ENCODE data around the gene C22orf31.
"Not testable (repeated sequence)": the region's sequence is repeated elsewhere in the genome, so short reads cannot be mapped to it uniquely, and the experiment has no call there.

C22orf31 gene

DNA sequence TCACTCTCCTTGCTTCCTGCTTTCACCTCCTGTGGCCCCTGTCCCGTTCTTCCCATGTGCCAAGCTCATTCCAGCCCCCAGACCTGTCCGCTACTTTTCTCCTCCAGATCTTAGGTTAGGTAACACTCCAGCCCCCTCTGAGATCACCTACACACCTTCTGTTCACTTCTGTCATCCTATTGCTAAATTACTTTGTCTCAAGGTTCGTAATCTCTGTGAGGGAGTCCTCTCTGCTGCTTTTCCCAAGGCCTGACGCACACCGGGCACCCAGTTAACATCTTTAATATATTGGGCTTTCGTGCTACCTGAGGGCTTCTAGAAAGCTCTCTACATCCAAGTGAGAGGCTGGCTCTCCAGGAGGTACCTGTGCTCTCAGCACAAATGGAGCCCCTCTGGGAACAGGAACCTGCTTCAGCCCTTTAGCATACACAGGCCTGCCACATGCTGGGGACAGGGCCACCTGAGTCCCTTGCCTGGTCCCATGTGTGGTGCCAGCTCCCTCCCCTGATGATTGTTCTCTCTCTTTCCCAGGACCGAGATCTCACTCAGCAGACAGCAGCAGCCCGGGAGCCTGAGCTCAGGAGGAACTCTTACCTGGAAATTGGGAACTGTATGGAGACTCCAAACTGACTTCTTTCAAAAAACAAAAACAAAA, 8.5 kb downstream of the C22orf31 start:
- no peak for DNase-seq

DNA sequence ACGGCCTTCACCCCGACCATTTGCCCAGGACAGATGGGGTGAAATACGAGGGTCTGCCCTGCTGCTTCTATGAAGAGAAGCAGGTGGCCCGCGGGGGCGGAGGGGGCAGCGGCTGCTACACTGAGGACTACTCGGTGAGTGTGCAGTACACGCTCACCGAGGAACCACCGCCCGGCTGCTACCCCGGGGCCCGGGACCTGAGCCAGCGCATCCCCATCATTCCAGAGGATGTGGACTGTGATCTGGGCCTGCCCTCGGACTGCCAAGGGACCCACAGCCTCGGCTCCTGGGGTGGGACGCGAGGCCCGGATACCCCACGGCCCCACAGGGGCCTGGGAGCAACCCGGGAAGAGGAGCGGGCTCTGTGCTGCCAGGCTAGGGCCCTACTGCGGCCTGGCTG, 11.2 kb downstream of the C22orf31 start:
- no peak for DNase-seq

DNA sequence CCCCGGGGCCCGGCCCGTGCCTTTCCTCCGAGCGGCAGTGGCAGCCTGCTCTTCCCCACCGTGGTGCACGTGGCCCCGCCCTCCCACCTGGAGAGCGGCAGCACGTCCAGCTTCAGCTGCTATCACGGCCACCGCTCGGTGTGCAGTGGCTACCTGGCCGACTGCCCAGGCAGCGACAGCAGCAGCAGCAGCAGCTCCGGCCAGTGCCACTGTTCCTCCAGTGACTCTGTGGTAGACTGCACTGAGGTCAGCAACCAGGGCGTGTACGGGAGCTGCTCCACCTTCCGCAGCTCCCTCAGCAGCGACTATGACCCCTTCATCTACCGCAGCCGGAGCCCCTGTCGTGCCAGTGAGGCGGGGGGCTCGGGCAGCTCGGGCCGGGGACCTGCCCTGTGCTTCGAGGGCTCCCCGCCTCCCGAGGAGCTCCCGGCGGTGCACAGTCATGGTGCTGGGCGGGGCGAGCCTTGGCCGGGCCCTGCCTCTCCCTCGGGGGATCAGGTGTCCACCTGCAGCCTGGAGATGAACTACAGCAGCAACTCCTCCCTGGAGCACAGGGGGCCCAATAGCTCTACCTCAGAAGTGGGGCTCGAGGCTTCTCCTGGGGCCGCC, 11.9 kb downstream of the C22orf31 start:
- DNase-seq: no peak

DNA sequence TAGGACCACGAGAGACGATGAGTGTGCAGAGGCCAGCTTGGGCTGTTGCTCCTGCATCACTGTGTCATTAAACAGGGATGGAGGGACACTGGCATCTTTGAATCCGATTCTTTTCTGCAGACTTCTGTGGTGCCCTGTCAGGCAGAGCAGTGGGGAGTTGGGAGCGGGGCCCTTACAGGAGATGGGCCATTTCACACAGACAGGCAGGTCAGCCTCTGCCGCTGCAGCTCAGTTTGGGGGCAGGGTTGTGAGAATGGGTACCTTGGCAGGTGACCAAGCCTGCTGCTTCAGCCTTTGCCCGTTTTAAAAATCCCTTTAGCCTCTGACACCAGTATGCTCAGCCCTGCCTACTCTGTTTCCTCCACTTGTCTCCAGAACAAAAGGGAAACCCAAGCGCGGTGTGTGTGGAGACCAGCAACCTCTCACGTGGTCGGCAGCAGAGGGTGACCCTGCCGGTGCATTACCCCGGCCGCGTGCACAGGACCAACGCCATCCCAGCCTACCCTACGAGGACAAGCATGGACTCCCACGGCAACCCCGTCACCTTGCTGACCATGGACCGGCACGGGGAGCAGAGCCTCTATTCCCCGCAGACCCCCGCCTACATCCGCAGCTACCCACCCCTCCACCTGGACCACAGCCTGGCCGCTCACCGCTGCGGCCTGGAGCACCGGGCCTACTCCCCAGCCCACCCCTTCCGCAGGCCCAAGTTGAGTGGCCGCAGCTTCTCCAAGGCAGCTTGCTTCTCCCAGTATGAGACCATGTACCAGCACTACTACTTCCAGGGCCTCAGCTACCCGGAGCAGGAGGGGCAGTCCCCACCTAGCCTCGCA, 12.6 kb downstream of the C22orf31 start:
- DNase-seq: no peak

DNA sequence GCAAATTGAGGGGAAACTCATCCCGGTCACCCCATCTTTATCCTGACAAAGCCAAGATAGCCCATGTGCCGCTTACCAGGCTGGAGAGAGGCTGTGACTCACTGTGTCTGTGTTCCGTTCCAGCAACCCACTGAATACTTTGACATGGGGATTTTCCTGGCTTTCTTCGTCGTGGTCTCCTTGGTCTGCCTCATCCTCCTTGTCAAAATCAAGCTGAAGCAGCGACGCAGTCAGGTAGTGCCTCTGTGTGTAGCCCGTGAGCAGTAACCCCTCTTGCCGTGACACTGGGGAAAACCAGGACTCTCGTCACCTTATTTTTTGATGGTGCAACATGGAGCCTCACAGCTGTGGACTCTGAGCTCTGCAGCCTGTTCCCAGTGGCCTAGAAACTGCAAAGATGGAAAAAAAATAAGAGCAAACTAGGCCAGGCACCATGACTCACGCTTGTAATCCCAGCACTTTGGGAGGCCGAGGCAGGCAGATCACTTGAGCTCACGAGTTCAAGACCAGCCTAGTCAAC, 16.9 kb downstream of the C22orf31 start:
- DNase-seq: no peak

DNA sequence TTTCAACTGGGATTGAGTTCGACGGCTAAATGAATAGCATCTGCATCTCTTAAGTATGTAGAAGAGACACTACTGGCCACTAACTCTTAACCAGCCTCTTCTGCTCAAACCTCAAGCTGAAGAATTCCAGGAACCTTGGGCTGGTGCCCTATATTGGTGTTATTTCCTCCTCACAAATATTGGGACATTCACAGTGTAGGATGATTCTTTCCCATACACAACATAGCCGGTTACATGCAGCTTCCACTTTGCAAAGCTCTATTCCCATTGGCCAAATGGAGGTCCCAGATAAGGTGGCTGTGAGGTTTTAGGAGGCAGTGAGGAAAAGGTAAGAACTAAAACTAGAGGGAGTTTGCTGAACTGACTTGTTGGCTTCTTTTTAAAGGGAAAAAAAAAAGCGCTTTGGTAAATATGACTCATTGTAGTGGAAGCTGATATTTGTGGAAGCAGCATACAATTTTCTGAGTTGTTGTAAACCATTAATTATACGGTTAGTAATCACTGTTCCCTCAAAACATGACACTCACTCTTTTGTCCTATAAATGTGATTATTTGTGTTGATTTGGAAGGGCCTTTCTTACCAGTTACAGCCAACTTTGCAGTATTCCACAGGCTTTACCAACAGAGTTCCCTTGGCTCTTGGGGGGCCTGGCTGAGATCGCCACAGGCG, 17.6 kb downstream of the C22orf31 start:
- DNase-seq: no peak

DNA sequence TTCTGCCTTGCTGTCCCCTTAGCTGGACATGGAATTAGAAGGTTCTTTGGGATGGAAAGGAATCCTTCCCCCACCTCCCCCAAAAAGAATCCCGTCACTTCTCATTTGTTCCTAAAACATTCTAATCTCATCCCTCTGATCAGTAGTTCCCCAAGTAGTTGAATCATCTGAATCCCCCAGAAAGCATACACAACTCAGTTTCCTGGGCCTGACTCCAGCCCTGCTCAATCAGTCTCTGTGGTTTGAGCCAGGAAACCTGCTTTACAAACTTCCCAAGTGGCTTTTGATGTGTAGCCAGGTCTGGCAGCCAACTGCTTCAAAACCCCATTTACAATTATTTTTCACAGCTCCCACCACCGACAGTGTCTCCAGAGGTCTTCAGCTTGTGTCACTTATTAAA, 20.2 kb downstream of the C22orf31 start:
- no peak for DNase-seq

DNA sequence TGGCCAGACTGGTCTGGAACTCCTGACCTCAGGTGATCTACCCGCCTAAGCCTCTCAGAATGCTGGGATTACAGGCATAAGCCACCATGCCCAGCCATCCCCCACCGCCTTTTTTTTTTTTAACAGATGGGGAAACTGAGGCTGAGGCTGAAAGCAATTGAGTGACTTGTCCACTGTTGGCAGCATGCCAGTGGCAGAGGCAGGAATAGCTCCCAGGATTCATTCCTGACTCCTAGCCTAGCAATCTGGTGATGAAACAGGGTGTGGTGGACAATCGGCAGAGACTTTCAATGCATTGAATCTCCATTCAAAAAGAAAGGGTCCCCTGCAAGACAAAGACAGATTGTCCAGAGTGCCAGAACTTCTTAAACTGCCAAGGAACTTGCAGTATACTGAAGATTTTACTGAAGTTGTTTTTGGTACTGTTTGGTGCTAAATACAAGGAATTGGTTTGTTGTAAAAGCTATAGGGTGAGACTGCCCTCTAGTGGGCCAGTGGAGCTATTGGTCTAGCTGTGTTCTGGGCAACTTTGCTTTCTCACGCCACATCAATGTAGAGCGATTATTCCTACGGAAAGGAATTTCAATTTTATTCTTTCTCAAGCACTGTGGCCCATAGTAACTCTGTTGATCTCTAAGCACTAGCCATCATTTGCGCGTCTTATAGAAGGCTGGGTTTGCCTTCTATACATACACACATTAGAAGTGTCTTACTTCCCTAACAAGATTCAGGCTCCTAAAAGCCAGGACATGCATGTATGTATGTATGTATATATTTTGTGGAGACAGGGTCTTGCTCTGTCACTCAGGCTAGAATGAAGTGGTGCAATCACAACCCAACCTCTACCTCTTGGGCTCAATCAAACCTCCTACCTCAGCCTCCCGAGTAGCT, 21.0 kb downstream of the C22orf31 start:
- peak; percentile 26 for DNase-seq

DNA sequence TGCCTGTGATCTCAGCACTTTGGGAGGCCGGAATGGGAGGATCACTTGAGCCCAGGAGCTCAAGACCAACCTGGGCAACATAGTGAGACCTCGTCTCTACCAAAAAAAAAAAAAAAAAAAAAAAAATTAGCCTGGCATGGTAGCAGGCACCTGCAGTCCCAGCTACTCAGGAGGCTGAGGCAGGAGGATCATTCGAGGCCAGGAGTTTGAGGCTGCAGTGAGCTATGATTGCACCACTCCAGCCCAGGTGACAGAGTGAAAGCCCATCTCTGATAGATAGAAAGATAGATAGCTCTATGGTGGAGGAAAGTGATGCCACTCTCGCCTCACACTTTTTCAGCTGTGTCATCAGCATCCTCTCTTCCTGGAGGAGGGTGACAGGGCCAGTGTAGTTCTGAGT, 21.9 kb downstream of the C22orf31 start:
- DNase-seq: not testable (repeated sequence)

DNA sequence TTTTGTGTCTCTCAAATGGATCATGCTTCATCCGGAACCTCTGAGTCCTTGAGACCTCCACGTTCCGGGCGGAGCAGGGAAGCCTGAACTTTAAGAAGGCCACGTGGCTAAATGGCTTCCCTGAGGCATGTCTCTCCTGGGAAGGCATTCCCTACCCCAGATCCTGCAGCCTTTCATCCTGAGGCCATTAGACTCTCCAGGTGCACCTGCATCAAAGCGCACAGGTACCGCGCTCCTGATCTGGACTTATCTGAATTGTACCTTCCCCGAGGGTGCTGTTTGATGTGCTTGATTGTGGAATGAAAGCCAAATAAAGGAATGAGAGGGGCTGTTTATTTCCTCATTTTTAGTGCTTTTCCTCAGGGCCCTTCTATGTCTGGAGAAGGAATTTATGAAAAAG, 22.5 kb downstream of the C22orf31 start:
- DNase-seq: no peak

DNA sequence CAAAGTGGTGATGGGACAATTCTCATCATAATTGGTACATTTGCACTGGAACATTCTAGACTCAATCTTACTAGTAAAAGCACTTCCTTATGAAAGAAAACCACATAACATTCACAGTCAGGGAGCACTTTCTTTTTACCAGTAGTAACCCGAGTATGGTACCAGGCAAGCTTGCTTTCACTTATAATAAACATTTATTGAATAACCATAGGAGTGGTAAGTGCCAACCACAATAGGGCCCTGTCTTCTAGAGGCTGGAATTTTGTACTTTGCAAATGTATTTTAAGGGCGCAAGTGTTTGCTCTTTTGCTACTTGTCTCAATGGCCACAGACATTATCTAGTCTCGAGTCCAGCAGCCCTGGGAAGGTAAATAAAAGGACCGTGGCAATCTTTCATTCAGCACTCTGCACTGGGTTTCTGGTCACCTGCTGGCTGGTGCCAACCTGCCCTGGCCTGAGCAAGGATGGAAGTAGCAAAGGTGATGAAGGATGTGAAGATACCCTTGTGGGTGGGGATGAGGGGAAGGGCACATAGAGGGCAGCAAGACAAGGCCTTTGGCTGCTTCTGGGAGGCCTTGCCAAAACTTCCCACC, 24.2 kb downstream of the C22orf31 start:
- peak; percentile 4 for DNase-seq

DNA sequence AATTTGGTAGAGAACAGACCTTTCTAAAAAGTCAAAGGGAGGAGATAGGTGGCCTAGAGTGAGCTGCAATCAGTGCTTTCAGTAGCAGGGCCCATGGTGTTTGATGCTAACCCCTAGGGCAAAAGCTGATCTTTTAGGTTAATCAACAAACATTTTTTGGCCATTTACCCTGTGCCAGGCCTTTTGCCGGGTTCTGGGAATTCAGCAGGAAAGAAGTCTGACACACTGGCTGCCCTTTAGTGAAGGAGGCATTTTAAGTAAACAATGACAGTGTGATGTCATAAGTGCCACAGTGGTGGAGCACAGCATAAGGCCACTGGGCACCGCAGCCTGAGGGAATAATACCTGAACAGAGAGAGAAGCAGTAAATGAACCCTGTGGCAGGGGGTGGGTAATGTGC, 29.0 kb downstream of the C22orf31 start:
- no peak for DNase-seq

DNA sequence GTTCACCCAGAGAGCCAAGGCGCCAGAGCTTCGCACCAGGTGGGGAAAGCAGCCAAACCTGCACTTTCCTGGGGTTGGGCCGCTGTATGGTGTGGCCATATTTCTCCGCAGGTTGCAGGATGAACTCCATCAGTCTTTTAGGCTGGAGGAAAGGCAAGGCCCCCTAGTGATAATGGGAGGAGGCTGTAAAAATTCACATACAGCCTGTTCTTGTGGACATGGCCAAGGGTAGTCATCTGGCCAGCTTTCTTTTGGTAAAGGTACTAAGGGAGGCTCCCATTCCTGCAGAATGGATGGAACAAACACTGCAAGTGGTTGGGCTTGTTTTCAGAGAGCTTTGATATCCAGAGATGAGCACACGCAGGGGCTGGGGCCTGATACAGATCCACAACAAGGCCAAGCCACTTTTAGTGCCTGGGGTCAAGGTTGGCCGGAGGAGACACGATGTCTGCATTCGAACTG, 29.6 kb downstream of the C22orf31 start:
- DNase-seq: no peak

DNA sequence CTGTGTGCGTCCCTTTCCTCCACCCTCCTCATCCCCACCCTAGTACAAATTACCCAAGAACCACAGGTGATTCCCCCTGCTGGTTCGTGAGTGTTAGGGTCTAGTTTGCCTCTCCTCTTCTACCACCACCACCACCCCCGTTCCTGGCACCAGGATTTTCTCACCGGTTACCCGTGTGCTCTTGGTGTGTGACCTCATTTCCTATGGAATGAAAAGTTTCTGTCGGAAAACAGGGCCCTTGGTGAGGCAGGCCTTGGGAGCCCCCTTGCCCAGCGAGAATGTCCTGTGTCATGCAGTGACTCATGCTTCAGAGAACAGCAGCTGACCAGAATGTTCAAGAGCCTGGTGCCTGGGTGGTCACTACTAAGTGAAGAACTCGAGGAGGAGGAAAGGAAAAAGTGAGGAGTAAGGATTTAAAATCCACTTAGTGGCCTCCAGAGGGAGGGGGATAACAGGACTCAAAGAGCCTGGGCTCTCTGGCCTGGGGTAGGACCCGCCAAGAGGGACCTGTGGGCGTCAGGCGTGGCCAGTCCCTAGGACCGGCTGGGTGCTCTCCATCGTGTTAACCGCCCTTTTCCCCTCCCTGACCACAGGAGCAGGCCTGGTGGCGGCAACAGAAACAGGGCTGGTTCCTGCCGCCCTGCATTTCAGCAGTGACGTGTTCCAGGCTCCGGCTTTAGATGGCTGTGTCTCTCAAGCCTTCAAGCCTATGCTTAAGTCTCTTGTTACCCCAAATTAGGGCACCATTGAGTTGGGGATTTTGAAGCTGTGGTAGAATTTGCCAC, 30.2 kb downstream of the C22orf31 start:
- no peak for DNase-seq

DNA sequence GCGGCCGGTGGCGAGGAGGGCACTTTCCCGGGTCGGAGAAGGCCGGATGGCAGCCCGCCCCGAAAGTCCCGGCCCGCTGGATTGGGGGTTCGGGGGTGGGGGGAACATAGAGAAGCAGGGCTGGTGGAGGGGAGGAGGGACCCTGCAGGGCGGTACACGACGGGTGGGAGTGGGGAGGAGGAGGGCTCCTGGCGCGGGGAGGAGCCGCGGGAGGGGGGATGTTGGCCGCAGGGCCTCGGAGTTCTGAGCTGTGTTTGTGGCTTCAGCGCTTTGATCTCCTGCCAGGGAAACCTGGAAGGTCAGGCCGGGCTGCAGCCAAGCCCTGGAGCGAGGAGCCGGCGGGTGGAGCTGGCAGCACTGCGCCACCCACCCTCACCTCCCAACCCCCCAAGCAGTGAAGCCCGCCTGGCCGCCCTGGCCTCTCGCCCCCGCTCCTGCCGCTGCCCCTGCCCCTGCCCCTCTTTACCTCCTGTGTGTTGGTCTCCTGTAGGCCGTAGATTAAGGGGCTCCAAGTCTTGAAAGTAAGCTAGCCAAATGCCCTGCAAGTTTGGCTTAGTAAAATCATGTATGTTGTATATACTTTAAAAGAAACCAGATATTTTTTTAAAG, 30.9 kb downstream of the C22orf31 start:
- no peak for DNase-seq

DNA sequence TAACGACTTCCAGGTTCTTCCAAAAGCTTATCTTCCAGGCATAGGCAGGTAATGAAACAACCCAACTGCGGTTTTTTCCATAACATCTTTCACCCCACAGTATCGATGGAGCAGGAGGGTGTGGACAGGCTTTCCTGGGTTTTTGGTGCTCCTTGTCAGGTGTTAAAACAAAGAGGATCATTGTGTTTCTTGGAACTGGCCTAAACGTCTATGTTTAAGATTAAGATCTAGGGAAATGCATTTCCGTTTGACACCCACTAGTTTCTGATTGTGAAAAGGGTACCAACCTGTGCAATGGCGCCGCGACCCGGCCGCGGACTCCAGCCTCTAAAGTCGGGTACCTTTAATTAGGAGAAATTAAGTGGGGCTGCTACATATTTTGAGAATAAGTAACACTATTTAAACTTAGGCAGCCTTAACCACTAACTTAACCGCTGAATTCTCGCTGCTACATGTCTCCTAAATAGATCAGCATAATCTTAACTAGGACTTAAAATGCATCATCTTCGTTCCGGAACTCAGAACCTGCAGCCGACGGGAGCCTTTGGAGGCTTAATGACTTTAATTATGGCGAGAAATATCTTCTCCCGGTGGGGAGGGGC, 31.5 kb downstream of the C22orf31 start:
- DNase-seq: no peak

DNA sequence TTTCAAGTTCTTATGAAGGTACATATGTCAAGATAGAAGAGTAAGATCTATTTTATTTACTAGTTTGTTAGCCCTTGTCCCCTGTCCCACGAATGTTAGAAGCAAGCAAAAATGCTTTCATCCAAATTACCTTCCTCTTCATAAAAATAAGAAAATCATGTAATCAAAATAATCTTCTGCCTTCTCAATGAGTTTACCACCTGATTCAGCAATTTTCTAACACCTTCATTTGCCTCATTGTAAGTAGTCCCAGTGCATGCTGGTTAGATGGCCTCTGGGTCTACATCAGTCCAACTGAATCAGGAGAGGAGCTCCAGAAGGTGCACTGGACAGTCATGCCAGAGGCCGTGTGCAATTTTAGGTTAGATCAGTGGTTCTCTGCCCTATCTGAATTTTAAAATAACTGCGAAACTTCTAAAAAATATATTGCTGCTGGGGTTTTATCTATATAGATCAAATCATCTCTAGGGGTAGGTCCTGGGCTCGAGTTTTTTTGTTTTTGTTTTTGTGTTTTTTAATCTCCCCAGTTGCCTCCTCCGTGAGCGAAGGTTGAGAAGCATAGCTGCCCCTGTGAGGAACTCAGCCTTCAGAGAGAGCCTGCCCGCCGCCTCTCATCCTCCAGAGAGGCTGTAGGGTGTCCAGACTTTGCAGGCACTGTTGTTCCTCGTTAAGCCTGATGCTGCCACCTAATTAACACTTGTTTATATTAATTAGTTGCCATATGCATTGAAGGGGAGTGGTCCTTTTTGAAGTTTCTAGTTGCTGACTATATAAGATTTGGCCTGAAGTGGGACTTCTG, 32.2 kb downstream of the C22orf31 start:
- DNase-seq: no peak

DNA sequence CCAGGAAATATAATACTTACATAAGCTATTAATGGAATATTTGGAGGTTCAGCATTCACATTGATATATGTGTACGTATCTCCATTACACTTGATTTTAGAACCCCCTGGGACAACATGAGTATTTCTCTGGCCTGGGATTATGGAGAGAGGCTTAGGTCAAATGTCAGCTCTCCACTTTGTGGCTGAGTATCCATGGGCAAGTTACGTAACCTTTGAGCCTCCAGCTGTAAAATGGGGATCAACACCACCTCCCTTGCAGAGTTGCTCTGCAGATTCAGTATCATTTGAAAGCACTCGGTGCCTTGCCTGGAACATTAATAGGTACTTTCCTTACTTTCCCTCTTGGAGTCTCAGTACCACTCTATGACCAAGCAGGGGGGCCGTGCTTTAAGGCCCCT, 33.2 kb downstream of the C22orf31 start:
- DNase-seq: no peak

DNA sequence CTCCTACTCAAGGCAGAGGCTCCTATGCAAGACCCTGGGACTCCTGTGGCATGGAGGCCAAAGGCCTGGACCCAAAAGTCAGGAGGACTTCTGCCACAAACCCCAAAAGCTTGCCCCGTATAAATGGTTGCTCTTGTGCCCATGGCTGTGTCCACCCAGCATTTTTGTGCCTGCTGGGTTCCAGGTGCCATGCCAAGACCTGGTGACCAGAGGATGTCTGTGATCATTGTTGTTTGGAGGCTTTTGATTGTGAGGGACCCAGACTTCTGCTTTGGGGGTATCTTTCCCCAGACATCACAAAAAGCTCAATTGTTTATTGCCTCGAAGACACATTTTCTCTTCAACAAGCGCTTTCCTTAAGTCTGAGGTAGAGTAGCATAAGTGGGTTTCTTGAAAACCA, 35.1 kb downstream of the C22orf31 start:
- DNase-seq: no peak

All from NCI-H345 (cell line).